GM13976 (cell line): ENCODE results near the gene CYTH1.

Experiments
- DNase-seq: peaks from one replicate; pipeline ENCODE4 v3.0.0; 2012; ENCODE audit warnings: low spot score
- CTCF ChIP-seq: IDR thresholded peaks from 2 replicates; pipeline ENCODE4 v1.5.1; 2012; ENCODE audit warnings: borderline replicate concordance, mild to moderate bottlenecking; ENCODE audit not compliant: insufficient read depth; ENCODE audit errors: extremely low read depth, missing control alignments, control extremely low read depth
- in situ Hi-C: fragments of 300-500 bp; cut with MboI; formaldehyde crosslinking; loops from one replicate; pipeline ENCODE4 v1.12.0; 2022; ENCODE audit warnings: low sequenced_read_pairs, mixed read lengths, inconsistent platforms; ENCODE audit not compliant: unreplicated experiment

The CYTH1 gene

GRCh38 chr17:78709751-78710181, 72.3 kb downstream of the CYTH1 start:
- in situ Hi-C loops: no loop called here
- no peak for DNase-seq
- no peak for TF ChIP-seq CTCF

- TF ChIP-seq CTCF: no peak
- DNase-seq: peak; percentile 61
- in situ Hi-C loops: no loop called here
These were observed 72.9 kb downstream of the CYTH1 start for GRCh38 chr17:78709119-78709681.

GRCh38 chr17:78708510-78708973, 73.5 kb downstream of the CYTH1 start:
- peak; percentile 54 for DNase-seq
- peak; percentile 61 for TF ChIP-seq CTCF
- in situ Hi-C loops: no loop called here

GRCh38 chr17:78707923-78708322, 74.2 kb downstream of the CYTH1 start:
- TF ChIP-seq CTCF: no peak
- in situ Hi-C loops: no loop called here
- no peak for DNase-seq

GRCh38 chr17:78707016-78707415, 75.1 kb downstream of the CYTH1 start:
- TF ChIP-seq CTCF: no peak
- DNase-seq: no peak
- in situ Hi-C loops: no loop called here

- peak; percentile 74 for DNase-seq
- TF ChIP-seq CTCF: no peak
- in situ Hi-C loops: no loop called here
These were observed 75.7 kb downstream of the CYTH1 start for GRCh38 chr17:78706271-78706915.
